ENCODE data around the gene CPNE5.
"Not testable (repeated sequence)": the region's sequence is repeated elsewhere in the genome, so short reads cannot be mapped to it uniquely, and the experiment has no call there.

The CPNE5 gene

DNA sequence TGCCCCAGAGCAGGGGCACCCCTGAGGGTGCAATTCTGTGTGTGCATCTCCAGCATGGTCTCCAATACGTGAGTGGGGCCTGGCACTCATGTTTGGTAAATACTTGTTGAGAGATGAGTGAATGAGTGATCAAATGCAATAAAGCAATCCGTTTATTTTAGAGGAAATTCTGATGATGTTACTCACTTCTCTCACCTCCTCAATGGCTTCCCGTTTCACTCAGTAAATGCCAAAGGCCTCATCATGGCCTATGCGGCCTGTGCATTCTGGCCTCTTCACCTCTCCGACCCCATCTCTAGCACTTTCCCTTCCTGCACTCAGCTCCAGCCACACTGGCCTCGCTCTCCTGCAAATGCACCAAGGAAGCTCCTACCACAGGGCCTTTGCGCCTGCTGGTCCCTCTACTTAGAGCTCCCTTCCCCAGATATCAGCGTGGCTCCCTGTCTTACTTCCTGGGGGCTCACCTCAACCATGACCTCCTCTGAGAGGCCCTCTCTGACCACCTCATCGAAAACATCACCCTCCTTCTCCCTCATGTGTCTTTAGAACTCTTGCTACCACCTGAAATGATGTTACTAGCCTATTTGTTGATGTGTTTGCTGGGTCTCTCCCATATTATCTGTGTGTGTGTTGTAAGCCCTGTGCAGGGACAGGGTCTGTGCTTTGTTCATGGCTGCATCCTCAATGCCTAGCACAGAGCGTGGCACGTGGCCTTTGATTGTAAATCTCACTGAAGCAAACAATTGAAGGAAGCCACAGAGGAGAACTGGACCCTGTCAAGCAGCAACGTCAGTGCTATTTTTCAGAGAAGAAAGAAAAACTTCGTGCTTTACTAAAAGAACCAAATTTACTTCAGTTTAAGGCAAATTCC lies 99.1 kb downstream of the CPNE5 start:
- no peak for DNase-seq

DNA sequence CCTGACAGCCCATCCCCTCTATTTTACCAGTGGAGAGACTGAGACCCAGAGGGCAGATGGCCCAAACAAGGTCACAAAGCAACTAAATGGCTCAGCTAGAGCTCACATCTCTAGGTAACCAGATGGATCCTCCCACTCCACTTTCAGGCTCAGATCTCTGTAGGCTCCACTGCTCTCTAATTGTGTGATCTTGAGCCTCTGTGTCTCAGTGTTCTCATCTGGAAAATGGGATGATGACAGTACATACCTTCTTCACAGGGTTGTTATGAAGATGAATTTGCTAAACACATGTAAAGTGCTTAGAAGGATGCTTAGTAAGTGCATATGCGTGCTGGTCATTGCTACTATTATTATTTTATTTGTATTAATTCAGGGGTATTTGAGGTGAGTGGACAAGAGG lies 101.1 kb downstream of the CPNE5 start:
- no peak for DNase-seq

DNA sequence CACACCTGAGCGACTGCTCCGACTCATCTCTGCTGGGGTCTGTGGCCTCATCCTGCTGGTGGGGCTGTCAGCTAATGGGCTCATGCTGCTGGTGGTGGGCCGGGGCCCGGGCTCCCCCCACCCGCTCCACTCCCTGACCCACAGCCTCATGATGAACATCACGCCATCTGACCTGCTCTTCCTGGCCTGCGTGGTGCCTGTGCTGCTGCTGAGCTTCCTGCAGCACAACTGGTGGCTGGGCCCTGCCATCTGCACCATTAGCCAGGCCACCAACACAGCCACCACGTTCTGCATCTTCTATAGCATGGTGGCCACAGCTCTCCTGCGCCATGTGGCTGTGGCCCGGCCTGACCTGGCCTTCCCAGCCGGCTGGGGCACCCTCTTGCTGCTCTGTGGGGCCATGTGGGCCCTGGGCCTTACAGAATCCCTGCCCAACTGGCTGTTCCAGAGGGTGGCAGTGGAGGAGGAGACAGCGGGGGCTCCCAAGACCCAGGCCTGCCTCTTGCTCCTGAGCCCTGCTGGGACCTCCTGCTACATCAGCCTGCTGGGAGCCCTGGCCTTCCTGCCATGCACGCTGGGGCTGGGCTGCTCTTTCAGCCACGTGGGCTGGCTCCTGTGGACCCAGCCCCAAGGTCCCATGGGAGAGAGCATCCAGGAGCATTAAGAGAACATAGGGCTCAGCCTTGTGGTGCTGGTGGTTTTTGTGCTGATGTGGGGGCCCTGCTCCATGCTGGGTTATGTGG lies 102.0 kb downstream of the CPNE5 start:
- DNase-seq: no peak

DNA sequence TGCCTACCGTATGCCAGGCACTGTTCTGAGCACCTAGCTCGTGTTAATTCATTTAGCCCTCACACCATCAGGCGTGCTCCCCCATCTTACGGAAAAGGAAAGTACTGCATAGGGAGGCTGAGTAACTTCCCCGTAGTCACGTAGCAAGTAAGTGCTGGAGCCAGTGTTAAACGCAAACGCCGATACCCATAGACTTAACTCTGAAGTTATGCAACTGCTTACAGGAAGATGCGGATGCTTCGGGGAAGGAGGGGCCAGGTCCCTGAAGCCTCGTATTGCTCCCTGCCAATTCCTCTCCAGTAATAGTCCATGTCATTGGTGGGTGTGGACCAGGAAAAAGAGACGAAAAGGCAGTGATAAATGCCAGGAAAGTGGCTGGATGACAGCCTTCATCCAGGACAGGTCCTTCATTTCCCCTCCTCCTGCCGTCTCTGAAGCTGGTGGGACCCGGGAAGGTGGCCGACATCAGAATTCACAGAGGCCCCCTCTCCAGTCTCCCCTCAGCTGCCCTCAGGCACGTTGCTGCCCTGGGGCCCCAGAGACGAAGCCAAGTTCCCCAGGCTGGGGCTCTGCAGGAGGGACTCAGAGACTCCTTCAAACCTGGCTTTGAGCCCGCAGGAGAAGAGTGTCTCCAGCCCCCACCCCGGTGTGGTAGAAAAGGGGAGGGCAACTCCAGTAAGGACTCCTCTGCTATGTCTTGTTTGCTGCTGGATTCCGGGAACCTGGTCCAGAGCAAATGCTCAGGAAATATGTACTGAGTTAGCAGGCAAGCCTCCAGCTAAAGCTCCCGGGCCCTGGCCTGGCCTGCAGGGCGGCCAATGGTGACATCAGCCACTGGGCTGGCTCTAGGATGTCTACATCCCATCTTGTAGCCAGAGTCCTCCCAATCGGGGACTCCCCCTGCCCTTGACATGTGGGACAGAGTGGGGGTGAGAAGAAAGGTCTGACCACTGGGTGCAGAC lies 103.9 kb downstream of the CPNE5 start:
- DNase-seq: peak; percentile 47

DNA sequence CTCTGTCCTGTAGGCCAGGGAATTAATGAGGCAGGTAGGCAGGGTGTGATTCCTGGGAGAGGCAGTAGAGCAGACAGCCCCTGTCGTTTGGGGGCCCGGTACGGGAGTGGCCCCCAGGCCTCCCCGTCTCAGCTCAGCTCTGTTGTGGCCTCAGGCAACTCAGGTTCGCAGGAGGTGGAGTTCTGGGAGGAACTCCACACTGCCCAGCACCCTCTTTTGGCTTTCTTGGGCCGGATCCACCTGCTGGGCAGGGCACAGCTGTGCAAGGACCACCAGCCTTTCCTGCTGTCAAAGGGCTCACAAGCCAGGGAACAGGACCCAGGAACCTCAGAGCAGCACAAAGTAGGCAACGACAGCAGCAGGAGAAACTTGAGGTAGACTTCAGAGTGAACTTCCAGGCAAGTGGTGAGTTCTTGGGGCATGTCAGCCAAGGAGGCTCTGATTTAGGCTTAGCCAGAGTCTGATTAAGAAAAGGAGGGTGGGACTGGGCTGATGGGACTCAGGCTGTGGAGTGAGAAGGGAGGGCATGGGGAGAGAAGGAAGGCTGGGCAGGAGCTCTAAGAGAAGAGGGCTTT lies 104.7 kb downstream of the CPNE5 start:
- no peak for DNase-seq

DNA sequence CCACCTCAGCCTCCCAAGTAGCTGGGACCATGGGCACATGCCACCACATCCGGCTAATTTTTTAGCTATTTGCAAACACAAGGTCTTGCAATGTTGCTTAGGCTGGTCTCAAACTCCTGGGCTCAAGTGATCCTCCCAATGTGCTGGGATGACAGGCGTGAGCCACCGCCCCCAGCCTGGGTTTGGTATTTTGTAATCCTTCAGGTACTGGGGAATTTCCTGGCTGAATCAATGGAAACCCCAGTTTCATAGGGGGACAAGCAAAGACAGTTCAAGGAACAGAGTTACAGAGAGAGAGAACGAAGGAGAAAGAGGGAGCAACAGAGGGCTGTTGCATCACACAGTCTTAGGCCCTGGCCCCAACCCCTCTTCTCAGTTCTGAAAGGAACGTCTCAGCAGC lies 105.9 kb downstream of the CPNE5 start:
- no peak for DNase-seq

DNA sequence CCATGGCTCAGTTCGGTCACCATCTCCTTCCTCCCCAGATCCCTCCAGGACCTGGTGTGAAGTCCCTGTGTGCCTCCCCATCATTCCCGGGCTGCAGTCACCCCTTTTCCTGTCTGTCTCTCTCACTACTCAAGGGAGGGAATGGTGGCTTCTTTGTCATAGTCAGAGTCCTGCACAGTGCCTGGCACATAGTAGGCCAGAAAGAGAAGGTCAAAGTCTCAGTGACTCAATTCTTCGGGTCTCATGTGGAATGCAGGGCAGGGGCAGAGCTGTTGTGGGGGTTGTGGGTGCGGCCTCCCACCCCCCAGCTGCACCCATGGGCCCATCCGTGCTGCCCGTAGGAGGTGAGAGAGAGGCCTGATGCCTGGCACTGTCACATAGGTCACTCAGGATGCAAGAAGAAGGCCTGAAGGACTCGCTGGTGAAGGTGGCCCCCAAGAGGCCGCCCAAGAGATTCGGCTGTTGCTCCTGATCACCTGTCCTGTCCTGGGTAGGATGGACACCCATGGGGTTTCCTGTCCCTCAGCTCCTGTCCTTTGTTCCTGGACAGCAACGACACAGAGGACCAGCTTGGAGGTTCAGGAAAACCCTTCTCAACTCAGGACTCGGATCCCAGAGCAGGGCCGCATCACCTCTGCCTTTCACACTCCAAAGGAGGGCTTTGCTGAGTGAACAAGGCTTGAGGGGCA lies 107.5 kb downstream of the CPNE5 start:
- no peak for DNase-seq

DNA sequence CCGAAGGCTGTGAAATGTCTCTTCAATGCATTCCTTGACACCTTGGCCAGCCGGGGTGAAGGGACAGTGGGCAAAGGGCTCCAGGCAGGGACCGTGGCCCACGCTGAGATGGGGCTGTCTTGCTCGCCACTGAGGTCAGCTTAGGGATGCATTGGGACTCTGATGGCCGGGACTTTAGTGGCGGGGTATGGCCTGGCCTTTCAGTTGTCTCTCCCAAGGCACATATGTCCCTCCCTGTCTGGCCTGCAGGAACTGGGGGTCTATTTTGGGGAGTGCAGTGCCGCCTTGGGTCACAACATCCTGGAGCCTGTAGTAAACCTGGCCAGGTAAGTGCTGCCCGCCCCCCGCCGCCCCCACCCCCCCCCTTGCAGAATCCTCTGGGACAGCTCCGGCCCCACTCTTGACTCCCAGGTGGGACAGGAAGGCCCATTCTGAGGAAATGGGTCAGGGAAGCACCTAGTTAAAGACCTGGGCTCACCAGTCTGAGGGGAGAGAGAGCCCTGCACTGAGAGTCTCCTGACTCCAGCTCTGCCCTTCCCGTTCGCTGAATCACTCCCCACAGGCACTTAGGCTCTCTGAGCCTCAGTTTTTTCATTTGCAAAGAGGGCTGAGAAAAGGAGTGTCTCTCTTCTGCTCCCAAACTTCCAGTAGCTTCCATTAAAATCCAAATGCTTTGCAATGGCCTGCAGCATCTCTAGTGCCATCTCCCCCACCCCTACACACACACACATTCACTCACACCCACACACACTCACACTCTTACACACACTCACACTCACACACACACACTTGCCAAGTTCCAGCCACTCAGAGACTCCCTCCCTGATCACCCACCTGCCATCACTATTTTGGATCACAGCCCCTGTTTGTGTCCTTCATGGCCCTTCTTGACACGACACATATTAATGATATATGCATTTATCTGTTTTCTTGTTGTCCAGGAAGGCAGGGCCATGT lies 108.5 kb downstream of the CPNE5 start:
- no peak for DNase-seq

DNA sequence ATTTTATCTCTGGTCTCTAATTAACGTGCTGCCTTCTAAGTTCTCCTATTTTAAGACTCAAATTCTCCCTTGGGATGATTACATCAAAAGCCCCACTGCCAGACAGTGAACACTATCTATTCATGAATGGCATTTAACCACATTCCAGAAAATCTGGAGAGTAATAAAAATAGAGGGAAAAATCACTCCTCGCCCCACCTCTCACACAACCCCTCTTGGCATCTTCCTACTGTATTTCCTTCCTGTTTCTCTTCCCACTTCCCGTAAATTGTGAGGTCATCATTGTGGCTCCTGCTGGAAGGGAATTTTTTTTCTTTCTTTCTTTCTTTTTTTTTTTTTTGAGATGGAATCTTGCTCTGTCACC lies 110.1 kb downstream of the CPNE5 start:
- DNase-seq: no peak

DNA sequence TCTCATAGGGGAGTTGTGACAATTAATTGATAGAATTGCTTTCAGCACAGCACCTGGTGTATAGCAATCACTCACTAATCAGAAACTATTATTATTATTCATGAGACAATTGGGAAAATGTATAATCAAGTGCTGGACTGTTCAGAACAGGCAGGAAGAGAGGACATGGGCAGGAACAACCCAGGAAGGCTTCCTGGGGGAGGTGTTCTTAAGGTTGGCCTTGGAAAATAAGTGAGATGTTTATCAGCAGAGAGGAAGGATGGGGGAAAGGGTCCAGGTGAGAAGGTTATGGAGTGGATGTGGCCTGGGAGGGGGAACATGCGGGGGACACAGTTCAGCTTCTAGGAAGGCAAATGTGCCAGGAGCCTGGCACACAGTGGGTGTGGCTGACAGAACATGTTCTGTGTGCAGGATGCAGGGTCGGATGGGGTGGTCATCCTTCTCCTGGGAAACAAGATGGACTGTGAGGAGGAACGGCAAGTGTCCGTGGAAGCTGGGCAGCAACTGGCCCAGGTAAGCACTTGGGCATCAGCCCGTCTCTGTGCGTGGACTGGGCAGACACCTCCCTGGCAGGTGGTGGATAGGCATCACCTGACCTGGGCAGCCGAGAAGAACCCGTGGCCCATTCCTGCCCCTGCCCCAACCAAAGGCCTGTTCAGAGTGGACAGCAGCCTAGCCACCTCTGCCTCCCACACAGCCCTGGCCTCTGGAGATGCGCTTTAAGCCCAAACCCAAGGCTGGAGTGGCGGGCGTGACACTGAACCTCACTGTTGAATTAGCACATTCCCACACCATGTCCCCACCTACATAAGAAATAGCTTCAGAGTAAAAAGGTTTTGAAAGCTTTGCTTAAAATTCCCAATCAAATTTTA lies 110.7 kb downstream of the CPNE5 start:
- DNase-seq: no peak

DNA sequence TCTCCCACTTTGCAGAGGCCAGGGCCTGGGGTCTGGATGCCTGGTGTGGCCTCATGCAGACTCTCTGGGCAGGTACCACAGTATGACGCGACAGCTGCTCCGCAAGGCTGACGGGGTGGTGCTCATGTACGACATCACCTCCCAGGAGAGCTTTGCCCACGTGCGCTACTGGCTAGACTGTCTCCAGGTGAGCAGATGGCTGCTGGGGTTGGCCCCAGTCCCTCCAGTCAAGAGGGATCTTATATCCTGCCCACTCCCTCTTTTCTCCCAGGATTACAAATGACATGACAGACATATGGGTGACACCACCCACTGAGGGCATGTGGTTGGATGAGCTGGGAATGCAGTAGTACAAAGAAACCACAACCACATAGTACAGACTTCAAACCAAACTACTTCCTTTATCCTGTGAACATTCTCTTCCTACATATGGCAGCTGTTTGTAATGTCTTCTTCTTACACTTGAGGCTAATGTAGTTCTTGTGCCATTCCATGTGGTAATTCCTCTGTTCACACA lies 111.7 kb downstream of the CPNE5 start:
- DNase-seq: peak; percentile 20

DNA sequence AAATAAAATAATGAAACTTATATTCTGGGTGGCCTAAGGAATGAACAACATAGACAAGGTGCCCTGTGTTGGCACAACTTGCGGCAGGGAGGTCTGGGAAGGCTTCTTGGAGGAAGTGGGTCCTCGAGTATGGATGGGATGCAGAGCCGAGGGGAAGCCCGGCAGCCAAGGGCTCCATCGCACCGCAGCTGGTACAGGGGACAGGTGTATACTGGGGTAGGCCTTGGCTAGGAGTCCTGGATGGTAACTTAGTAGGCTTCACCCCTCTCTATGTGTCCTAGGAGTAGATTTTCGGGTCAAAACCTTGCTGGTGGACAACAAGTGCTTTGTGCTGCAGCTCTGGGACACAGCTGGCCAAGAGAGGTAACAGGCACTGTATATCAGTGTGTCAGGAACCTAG lies 113.7 kb downstream of the CPNE5 start:
- DNase-seq: no peak

DNA sequence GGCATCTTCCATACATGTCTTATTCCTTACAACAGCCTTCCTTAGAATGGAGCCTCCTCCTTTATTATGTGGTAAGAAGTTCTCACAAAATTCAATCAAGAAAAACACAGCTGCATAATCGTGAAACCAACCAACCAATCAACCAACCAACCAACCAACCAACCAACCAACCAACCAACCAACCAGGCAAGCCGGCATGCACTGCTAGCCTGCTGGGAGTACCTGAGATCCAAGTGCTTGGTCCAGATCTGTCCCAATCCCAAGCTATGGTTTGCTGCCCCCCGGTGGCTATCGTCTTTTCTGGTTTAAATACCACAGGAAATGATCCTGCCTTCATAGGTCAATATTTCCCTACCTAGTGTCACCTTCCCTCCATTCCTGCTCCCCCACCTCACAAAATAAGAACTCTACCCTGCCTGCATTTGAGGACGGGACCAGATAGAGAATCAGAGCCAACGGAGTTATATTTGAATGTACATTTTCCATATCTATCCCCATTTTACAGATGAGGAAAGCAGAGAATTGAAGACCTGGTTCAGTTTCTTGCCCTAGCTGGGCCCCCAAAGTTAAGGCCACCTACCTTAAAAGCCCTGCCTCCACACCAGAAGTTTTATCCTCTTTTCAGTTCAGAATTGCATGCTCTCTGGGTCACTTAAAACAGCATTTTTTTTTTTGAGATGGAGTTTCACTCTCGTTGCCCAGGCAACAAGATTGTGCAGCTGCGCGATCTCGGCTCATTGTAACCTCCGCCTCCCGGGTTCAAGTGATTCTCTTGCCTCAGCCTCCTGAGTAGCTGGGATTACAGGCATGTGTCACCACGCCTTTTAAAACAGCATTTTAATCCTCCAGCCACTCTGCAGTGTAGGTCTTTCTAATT lies 114.5 kb downstream of the CPNE5 start:
- DNase-seq: peak; percentile 48

DNA sequence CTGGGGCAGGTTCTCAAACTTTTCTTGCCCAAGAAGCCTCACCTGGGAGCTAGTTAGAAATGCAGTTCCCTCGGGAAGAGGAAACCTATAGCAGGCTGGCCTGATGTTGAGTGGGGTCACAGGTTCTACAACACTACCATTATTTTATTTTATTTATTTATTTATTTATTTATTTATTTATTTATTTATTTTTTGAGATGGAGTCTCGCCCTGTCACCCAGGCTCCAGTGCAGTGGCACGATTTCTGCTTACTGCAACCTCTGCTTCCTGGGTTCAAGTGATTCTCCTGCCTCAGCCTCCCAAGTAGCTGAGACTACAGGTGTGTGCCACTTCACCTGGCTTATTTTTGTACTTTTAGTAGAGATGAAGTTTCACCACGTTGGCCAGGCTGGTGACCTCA lies 115.3 kb downstream of the CPNE5 start:
- not testable (repeated sequence) for DNase-seq

DNA sequence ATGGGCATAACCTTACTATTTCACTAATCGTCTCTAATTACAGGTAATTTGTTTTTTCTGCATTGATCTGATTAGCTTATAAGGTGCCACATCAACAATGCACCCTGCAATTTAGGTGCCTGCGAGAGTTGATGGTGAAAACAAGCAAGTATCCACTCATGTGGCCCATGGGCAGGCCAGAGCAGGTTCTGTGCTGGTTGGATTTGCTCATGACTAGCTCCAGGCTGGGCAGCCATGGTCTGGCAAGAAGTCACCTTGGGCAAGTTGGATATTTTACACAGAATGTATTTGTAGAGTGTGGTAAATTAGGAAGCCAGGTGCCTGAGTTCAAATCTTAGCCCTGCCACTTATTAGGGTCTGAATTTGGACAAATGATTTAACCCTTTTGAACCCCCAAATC lies 116.4 kb downstream of the CPNE5 start:
- no peak for DNase-seq

DNA sequence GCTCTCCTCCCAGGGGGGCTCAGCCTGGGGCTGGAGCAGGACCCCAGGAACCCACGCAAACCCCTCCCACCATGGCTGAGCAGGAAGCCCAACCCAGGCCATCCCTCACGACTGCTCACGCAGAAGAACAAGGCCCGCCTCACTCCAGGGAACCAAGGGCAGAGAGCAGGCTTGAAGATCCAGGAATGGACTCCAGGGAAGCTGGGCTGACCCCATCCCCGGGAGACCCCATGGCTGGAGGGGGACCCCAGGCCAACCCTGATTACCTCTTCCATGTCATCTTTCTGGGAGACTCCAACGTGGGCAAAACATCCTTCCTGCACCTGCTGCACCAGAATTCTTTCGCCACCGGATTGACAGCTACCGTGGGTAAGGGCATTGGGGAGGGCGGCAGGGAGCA lies 116.9 kb downstream of the CPNE5 start:
- DNase-seq: no peak

DNA sequence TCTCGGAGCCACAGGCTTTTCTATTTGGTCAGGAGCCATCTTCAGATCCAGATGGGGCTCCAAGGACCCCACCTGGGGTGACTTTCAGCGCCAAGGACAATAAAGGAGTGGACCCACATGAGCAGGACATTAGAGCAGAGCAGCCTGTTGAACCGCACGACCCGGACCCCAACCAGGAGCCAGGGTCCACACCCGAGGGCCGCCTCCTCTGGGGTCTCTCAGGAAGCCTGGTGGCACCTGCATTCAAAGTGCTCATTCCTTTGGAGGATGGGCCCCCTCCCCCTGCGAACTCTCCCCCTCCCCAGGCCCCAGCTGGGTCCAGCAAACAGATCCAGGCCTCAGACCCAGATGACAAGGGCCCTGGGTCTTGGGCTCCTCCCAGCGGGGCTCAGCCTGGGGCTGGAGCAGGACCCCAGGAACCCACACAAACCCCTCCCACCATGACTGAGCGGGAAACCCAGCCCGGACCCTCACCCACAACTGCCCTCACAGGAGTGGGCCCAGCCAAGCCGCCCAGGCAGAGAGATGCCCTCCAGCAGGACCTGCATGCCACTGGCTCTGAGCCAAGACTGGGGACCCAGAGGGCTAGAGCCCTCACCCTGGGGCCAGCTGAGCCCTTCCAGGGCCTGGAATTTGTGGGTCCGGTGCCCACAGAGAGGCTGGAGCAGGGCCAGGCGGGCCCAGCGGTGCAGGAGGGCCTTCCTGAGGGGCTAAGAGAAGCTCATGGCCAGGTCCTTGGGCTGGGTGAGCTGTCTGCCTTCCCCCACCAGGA lies 117.7 kb downstream of the CPNE5 start:
- no peak for DNase-seq
